ENCODE results near the gene FAM120C. TPM values are rescaled to one million over a fixed set of nuclear protein-coding genes. Genes with fewer than 3 reads are reported as not detected.

The FAM120C gene
- polyA plus RNA-seq, 1 experiment = 4.7 TPM

DNA sequence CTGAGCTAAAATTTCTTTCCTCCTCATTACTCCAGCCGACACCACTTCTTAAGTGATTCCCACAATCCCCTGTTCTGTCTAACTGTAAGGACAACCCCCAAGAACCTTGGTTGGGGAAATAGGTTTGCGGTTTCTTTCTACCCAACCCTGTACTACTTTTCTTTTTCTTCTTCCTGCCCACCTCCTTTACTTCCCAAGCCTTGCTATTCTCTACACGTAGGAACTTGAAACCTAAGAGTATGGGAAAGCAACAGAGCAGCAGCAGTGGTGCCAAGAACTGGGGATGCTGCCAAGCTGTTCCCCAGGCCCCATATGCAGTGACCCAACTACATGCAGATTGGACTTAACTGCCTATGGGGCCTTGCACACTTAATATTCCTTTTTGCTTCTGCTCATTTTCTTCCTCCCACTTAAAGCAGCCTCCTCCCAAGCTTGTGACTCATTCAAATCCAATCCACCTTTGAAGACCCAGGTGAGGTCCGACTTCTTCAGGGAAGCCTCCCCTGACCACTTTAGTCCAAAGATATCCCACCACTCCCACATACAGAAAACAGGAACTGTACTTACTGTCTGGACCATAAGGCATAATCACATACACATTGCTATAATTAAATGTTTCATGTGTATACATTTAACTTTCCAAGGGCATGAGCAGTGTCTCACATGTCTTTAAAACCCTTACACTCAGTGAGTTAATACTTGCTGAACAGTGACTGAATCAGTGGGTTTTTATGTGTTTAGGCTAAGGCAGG is 1.7 kb downstream of the FAM120C start:
- no peaks in the 10 kb centered on the region for H3K27me3 ChIP-seq (ENCODE audit: control insufficient read depth, insufficient read depth, low read length)
- TF ChIP-seq, protein P1, sequence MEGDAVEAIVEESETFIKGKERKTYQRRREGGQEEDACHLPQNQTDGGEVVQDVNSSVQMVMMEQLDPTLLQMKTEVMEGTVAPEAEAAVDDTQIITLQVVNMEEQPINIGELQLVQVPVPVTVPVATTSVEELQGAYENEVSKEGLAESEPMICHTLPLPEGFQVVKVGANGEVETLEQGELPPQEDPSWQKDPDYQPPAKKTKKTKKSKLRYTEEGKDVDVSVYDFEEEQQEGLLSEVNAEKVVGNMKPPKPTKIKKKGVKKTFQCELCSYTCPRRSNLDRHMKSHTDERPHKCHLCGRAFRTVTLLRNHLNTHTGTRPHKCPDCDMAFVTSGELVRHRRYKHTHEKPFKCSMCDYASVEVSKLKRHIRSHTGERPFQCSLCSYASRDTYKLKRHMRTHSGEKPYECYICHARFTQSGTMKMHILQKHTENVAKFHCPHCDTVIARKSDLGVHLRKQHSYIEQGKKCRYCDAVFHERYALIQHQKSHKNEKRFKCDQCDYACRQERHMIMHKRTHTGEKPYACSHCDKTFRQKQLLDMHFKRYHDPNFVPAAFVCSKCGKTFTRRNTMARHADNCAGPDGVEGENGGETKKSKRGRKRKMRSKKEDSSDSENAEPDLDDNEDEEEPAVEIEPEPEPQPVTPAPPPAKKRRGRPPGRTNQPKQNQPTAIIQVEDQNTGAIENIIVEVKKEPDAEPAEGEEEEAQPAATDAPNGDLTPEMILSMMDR (IDR thresholded peaks at IDR 0.05; ENCODE audit: low read depth, low read length) = no peak
- H3K27ac ChIP-seq (ENCODE audit: low read depth, low read length) = peak overlapping the region; percentile 1
- peak overlapping the region; percentile 65 for H3K4me3 ChIP-seq (ENCODE audit: low read depth, low read length)
- no peak for DNase-seq (ENCODE audit: low read depth, low spot score)
- ChIA-PET CTCF (no interaction called here), POLR2A (interaction anchor here (0.7 kb wide), 1 partner anchor 627 kb away, joined by 3 read pairs; no protein-coding TSS in a partner anchor)
- H3K9me3 ChIP-seq (ENCODE audit: control insufficient read depth, insufficient read depth, low read length) = no peaks in the 10 kb centered on the region

DNA sequence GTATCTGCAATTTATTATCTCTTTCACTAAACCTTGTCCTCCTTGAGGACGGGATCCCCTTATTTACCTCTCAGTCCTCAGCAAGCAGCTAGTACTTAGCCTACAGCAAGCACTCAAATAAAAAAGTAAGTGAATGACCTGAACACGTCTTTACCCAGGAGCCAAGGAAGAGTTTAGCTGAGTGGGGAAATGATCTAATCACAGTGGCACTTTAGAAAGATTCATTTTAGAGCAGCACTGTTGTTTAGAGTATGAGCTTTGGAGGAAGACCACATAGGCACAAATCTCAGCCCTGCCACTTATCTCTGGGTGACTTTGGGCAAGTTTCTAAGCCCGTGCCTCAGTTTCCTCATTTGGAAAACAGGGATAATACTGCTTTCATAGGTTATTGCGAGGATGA is 2.7 kb downstream of the FAM120C start:
- H3K4me3 ChIP-seq (ENCODE audit: low read depth, low read length) = peak overlapping the region; percentile 46
- no peak overlapping the region for H3K27ac ChIP-seq (ENCODE audit: low read depth, low read length)
- DNase-seq (ENCODE audit: low read depth, low spot score) = no peak
- TF ChIP-seq, protein P1 (IDR thresholded peaks at IDR 0.05; ENCODE audit: low read depth, low read length) = no peak
- ChIA-PET CTCF (no interaction called here), POLR2A (interaction anchor here (0.7 kb wide), 1 partner anchor 628 kb away, joined by 3 read pairs; no protein-coding TSS in a partner anchor)
- no peaks in the 10 kb centered on the region for H3K9me3 ChIP-seq (ENCODE audit: control insufficient read depth, insufficient read depth, low read length)
- H3K27me3 ChIP-seq (ENCODE audit: control insufficient read depth, insufficient read depth, low read length) = no peaks in the 10 kb centered on the region

DNA sequence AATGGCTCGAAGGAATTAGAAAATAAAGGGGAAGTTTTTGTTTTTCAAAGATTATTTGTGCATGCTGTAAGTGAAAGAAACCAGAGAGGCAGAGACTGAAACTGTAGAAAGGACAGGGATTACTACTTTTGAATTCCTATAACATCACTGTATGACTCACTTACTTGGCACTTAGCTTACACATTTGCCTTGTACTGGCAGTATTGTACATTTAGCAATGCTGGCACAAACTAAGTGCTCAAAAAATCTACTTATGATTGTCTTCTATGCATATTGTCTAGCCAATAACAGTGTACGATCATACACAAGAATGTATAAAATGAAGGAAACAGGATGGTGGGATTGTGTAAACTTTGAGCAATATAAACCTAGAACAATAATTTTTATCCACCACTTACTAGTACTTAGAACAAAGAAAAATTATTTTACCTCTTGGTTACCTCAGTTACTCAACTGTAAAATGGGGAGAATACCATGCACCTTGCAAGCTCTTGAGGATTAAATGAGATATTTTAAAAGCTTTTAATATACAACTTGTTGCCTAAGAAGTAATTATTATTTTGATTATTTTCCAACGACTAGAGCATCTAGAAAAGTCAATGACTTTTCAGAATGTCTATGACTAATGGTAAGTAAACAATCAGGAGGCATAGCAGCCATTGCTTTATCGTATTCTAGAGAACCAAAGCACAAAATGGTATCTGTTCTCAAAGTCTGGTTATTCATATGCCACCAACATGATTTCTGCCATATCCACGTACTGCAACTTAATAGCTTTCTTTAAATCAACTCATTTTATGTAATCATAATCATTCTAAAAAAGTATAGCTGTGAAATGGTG is 4.7 kb downstream of the FAM120C start:
- Histone ChIP-seq H3K27me3 (ENCODE audit: control insufficient read depth, insufficient read depth, low read length) (no peaks in the 10 kb centered on the region), H3K9me3 (ENCODE audit: control insufficient read depth, insufficient read depth, low read length) (no peaks in the 10 kb centered on the region), H3K4me3 (ENCODE audit: low read depth, low read length) (no peak overlapping the region), H3K27ac (ENCODE audit: low read depth, low read length) (no peak overlapping the region)
- CTCF ChIA-PET = interaction anchor here (0.6 kb wide), 1 partner anchor 135 kb away, joined by 5 read pairs; no protein-coding TSS in a partner anchor
- POLR2A ChIA-PET = no interaction called here
- TF ChIP-seq, protein P1 (IDR thresholded peaks at IDR 0.05; ENCODE audit: low read depth, low read length) = no peak
- DNase-seq (ENCODE audit: low read depth, low spot score) = peak; percentile 8

DNA sequence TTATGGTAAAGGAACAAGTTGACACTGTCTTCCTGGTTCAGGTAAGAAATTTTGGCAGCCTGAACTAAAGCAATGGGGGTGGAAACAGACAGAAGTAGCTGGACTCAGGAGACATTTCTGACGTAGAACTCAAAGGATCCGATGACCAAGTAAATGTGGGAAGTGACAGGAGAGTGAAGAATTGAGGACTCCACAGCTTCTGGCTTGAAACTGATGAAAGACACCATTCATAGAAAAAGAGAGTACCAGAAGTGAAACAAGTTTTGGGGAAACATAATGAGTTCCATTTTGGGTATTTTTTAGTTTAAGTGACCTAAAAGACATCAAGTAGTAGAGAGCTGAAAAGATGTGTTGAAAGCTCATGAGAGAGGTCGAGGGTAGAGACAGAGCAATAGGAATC is 5.7 kb downstream of the FAM120C start:
- POLR2A ChIA-PET = no interaction called here
- Histone ChIP-seq H3K27me3 (ENCODE audit: control insufficient read depth, insufficient read depth, low read length) (no peaks in the 10 kb centered on the region), H3K9me3 (ENCODE audit: control insufficient read depth, insufficient read depth, low read length) (no peaks in the 10 kb centered on the region), H3K27ac (ENCODE audit: low read depth, low read length) (no peak overlapping the region), H3K4me3 (ENCODE audit: low read depth, low read length) (no peak overlapping the region)
- DNase-seq (ENCODE audit: low read depth, low spot score) = no peak
- TF ChIP-seq, protein P1 (IDR thresholded peaks at IDR 0.05; ENCODE audit: low read depth, low read length) = no peak
- CTCF ChIA-PET = no interaction called here

DNA sequence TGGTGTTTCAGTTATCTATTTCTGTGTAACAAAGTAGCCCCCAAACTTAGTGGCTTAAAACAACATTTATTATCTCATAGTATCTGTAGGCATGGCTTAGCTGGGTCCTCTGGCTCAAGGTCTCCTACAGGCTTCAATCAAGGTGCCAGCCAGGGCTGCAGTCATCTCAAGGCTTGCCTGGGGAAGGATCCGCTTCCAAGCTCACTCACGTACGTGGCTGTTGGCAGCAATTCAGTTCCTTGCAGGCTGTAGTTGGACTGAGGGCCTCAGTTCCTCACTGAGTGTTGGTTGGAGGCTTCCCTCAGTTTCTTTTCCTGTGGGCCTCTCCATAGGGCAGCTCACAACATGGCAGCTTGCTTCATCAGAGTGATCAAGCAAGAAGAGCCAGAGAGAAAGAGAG is 9.3 kb downstream of the FAM120C start:
- no peaks in the 10 kb centered on the region for H3K9me3 ChIP-seq (ENCODE audit: control insufficient read depth, insufficient read depth, low read length)
- no peak overlapping the region for H3K27ac ChIP-seq (ENCODE audit: low read depth, low read length)
- H3K27me3 ChIP-seq (ENCODE audit: control insufficient read depth, insufficient read depth, low read length) = no peaks in the 10 kb centered on the region
- no peak overlapping the region for H3K4me3 ChIP-seq (ENCODE audit: low read depth, low read length)
- ChIA-PET POLR2A (no interaction called here), CTCF (no interaction called here)
- TF ChIP-seq, protein P1 (IDR thresholded peaks at IDR 0.05; ENCODE audit: low read depth, low read length) = no peak
- DNase-seq (ENCODE audit: low read depth, low spot score) = no peak

All from AG04450 (cell line).